HG02642 (cell line): Measurements from ENCODE around the gene PDK2.

Source experiments
- ATAC-seq: cut with Tn5 transposase; IDR thresholded peaks from one replicate; pipeline ENCODE4 v1.9.1; 2021; ENCODE audit warnings: mild to moderate bottlenecking; ENCODE audit not compliant: unreplicated experiment, poor library complexity

Gene PDK2

DNA sequence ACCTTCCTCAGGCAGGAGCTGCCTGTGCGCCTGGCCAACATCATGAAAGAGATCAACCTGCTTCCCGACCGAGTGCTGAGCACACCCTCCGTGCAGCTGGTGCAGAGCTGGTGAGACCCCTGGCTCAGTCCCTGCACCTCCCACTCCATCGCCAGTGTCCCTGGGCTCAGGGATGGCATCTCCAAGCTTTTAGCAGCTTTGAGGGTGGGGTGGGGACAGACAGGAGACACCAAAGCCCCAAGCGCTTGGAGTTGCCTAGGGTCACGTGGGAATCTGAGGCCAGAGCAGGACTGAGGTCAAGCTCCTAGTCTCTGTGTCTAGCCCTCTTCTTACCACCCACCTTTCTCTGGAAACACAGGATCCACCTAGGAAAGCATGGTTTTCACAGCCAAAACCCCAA, 2.3 kb downstream of the PDK2 start:
- no peak for ATAC-seq

GRCh38 chr17:50097926-50098325, 2.8 kb downstream of the PDK2 start:
- ATAC-seq = no peak

GRCh38 chr17:50098583-50098982, 3.4 kb downstream of the PDK2 start:
- ATAC-seq = no peak

DNA sequence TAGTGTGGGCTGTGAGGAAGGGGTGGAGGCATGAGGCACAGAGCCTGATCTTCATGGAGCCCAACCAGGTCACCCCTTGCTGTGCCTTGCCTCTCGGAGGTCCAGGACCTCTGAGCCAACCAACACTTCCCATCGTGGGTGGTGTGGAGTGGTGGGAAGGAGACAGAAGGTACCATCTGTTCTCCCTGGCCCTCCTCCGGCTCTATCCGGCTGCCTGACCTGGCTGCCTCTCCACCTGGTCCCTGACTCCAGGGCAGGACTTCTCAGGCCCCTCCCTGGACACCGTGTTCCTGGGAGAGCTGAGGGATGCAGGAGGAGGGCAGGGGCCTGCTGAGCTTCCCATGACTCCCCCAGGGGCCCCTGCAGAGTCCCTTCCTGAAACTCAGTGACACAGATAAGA, 3.9 kb downstream of the PDK2 start:
- ATAC-seq = no peak

GRCh38 chr17:50100480-50100883, 5.3 kb downstream of the PDK2 start:
- ATAC-seq = no peak

DNA sequence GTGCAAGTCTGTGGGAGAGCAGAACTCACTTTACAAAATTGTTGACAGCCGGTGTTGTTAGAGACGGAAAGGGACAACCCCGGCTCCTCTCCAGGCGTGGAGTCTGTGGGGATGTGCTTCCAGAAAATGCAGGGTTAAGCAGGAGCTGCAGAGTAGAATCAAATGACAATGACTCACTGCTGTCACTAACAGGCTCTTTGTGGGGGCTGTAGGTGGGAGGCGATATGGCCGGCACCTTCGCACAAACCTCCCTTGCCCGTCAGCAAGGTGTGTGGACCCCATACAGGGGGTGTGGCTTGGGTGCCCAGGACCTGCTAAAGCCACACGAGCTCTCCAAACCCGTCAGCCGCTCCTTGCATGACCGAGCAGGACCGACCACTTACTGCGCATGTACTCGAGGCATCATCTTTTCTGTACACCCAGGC, 5.8 kb downstream of the PDK2 start:
- ATAC-seq = no peak

DNA sequence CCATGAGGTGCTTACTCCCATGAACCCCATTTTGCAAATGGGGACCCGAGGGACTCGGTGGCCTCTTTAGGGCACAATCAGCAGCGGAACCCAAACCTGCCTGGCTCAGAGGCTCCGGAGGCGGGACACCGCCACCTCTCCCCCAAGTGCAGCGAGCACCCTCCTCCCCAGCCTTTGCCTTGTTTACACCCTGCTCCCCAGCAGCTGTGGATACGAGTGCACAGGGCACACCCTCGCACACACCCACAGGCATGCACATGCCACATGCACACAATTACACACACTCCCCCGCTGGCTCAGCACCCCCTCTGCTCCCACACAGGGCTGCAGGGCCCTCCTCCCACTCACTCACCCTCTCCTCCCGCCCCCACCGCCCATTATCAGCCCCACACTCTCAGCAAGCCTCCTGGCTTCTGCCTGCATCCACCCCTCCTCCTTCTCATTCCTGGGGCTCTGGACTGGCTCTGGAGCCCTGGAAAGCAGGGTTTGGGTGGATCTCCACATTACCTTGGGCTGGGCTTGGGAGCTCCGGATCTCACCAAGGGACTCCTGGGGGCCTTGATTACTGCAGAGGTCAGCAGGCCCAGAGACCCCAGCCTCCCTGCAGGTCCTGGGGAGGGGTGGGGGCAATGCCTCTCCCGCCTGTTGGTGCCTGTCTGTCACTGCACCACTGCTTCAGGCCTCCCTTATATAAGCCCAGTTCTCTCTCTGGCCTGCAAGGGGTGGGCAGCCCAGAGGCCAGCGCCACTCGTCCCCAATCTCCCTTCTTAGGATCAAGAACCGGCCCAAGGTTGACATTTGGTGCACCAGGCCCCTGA, 6.4 kb downstream of the PDK2 start:
- ATAC-seq = no peak

- ATAC-seq = no peak
These were observed 7.2 kb downstream of the PDK2 start for GRCh38 chr17:50102164-50102991.

- no peak for ATAC-seq
These were observed 8.1 kb downstream of the PDK2 start for GRCh38 chr17:50103252-50103651.

DNA sequence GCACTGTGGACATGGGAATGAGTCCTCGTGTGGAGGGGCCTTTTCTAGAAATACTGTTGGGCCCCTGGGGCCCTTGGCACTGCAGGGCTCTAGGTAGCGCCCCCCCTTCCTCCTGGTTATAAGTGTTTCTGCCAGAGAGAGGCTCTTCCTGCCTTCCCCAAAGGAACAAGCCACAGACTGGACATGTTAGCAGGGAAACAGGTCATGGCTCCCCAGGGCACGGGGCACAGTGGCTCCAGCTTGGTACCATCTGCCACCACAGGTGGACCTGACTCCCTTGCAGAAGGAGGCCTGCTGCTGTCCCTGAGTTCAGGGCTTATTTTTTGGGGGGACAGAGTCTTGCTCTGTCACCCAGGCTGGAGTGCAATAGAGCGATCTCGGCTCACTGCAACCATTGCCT, 8.8 kb downstream of the PDK2 start:
- no peak for ATAC-seq

DNA sequence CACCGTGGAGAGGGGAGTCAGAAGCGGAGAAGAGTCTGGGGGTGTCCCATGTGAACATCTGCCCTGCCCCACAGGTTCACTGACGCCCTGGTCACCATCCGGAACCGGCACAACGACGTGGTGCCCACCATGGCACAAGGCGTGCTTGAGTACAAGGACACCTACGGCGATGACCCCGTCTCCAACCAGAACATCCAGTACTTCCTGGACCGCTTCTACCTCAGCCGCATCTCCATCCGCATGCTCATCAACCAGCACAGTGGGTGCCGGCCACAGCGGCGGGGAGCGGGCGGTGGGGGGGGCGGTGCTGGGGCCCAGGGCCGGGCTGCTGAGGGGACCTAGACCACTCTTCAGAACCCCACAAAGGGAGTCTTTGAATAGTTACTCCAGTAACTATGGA, 10.7 kb downstream of the PDK2 start:
- ATAC-seq = no peak

DNA sequence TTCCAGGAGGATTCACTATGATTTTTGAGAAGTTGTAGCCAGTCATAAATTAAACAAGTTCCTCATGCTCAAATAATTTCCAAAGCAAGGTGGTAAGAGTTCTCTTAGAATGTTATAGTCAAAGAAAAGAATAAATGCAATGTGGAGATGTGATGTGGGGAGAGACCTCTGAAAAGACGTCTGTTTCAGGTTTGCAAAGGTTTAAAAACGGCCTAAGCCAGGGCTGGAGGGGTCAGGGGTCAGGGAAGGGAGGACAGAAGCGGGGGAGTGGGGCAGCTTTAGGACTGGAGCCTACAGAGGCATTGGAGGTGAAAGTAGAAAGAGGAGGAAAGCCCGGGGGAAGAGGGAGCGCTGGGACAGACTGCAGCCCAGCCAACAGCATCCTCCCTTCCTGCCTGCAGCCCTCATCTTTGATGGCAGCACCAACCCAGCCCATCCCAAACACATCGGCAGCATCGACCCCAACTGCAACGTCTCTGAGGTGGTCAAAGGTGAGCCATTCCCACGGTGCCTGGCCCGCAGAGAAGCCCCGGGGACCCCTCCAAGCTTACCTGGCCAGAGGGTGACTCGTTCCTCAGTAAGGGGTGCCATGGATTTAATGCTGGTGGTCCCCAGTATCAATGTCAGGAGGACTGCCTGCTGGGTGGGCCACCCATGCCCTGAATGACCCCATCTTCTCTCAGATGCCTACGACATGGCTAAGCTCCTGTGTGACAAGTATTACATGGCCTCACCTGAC, 11.4 kb downstream of the PDK2 start:
- ATAC-seq = no peak

DNA sequence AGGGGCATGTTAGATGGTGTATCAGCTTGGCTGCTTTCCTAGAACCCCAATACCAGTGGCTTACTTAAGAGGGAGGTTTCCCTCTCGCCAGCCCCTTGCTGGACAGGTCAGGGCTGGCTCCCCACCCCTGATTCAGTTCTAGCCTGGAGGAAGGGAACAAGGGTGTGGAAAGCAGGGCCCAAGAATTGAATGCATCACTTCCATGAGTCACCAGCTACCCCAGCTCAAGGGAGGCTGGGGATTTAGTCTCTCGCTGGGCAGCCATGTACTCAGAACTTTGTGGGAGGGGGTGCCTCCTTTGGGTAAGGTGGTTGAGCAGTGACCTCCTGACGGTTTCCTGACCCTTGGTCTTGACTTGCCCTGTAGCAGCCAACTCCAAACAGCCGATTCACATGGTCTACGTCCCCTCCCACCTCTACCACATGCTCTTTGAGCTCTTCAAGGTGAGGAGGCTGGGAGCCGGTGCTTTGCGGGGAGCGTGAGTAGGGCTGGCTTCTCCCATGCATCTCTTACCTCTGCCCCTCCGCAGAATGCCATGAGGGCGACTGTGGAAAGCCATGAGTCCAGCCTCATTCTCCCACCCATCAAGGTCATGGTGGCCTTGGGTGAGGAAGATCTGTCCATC, 12.8 kb downstream of the PDK2 start:
- ATAC-seq = no peak

DNA sequence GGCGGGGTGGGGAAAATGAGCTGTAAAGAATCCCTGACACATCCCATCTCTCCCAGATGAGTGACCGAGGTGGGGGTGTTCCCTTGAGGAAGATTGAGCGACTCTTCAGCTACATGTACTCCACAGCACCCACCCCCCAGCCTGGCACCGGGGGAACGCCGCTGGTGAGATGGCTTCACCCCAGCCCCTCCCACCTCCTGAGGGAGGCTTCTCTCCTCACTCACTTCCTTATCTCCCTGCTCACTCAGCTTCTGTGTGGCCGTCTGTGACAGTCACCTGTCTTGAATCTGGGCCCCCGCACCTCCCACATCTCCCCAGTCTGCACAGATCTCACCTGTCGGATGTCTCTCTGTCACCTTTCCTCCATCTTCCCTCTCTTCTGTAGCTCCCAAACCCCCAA, 13.4 kb downstream of the PDK2 start:
- ATAC-seq = no peak

- no peak for ATAC-seq
These were observed 14.1 kb downstream of the PDK2 start for GRCh38 chr17:50109207-50109606.

- no peak for ATAC-seq
These were observed 14.6 kb downstream of the PDK2 start for GRCh38 chr17:50109785-50110184.

DNA sequence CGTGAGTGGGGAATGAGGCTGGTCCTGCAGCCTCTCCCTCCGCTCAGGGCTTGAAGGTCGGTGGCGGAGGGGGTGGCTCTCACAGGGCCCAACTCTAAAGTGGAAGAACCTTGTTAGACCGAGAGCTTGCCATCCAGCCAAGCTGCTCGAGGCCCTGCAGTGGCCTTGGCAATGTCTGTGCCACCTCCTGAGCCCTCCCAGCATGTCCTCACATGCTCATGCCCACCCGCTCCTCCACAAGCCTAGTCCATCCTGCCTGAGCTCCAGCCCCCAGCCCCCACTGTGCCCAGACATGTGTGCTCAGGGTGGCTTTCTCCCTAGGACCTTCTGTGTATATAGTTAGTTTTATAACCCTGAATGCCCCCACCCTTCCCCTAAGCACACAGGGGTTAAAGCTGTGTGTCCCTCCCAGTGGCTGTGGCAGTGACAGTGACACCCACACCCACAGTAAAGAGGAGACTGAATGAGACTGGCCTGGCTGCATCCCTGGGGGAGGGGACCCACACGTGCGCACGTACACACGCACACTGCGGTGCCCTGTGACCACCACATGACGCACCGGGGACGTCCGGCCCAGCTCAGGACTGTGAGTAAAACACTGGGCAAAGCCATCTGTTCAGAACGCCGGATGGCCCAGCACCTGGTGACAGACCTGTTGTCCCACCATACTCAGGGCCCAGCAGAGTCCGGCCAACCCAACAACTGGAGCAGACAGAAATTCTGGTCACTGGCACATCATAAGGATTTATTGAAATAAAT, 15.6 kb downstream of the PDK2 start:
- ATAC-seq = no peak

GRCh38 chr17:50111673-50112655, 16.8 kb downstream of the PDK2 start:
- no peak for ATAC-seq

DNA sequence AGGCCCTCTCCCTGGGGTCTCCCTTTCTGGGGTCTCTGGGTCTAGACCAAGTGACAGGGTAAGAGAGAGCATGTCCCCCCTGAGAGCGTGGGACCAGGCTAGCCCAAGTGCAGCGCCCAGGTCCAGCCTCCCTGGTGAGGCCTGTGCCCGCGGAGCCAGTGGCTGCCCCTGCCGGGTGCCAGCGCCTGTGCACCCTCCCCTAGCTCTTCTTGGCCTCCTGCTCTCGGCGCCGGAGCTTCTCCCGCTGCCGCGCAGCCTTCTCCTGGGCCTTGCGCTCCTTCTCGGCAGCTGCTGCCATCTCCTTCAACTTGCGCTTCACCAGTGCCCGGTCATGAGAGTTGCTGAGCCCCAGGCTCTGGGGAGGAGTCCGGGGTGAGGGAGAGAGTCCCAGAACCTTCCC, 17.5 kb downstream of the PDK2 start:
- no peak for ATAC-seq
